Activated CD4-positive, alpha-beta T cell treated with anti-CD3 and anti-CD28 coated beads, Interleukin-10, Interleukin-2, amounts not matched to agents 100 ng/mL and 50 ng/mL, durations not matched to agents 16 hours and 8 hours (primary cell): ENCODE data around the gene BAIAP2L1.
"Not testable (repeated sequence)": the region's sequence is repeated elsewhere in the genome, so short reads cannot be mapped to it uniquely, and the experiment has no call there.

Source experiments
- DNase-seq: peaks from one replicate; pipeline ENCODE4 v3.0.0-alpha.2; 2020

Gene BAIAP2L1

GRCh38 chr7:98398567-98399372 lies 2.1 kb downstream of the BAIAP2L1 start:
- no peak for DNase-seq

GRCh38 chr7:98396768-98397167 lies 4.1 kb downstream of the BAIAP2L1 start:
- no peak for DNase-seq

- no peak for DNase-seq
Observed at GRCh38 chr7:98395951-98396350, 4.9 kb downstream of the BAIAP2L1 start.

- no peak for DNase-seq
Observed at GRCh38 chr7:98395481-98395880, 5.4 kb downstream of the BAIAP2L1 start.

GRCh38 chr7:98394377-98394836 lies 6.5 kb downstream of the BAIAP2L1 start:
- no peak for DNase-seq

- no peak for DNase-seq
Observed at GRCh38 chr7:98387544-98388226, 13.2 kb downstream of the BAIAP2L1 start.

DNA sequence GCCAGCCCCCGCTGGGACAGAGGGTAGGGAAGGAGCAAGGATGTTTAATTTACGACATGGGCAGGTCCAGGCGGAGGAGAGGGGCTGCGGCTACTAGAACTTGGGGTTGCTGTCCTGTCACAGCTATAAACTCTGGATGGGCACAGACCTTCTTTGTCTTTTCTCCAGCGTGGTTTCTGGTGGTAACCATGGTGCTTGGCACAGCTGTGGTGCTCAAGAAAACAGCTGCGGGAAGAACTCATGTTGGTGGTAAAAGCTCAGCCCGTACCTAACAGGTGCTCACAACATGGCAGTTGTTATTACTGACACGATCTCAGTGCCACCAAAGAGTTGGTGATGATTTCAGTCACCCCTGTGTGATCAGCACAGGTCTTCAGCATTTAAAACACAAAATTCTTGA lies 13.8 kb downstream of the BAIAP2L1 start:
- DNase-seq, result no peak

DNA sequence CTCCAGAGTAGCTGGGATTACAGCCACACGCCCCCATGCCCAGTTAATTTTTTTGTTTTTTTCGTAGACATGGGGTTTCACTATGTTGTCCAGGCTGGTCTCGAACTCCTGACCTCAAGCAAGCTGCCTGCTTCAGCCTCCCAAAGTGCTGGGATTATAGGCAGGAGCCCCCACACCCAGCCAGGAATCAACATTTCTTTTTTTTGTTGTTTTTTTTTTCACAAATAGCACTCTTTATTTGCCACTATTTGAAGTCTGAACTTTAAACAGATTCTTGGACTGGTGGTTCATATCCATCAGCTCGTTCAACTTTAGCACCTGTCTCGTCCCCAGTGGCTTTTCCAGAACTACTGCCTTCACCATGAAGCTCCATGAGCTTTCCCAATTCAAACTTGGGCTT lies 15.4 kb downstream of the BAIAP2L1 start:
- DNase-seq, result not testable (repeated sequence)

DNA sequence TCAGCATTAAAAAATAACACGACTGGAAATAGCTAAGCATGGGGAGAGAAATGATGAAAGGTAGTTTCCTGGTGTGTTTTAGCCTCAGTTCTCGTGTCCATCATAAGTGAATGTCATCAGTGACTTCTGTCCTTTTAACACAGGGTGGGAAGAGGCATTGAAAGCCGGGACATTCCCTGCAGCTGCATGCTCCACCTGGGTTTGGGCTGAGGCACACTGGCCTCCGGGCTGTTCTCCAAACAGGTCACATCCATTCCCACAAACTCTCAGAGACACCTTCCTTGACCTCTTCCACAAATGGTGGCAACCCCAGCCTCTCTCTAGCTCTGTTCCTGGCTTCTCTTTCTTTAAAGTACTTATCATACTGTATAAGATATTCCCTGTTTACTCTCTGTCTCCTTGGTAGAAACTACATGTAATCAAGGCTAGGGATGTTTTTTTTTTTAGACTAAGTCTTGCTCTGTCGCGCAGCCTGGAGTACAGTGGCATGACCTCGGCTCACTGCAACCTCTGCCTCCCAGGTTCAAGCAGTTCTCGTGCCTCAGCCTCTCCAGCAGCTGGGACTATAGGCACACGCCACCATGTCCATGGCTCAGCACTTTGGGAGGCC lies 22.6 kb downstream of the BAIAP2L1 start:
- DNase-seq, result no peak

DNA sequence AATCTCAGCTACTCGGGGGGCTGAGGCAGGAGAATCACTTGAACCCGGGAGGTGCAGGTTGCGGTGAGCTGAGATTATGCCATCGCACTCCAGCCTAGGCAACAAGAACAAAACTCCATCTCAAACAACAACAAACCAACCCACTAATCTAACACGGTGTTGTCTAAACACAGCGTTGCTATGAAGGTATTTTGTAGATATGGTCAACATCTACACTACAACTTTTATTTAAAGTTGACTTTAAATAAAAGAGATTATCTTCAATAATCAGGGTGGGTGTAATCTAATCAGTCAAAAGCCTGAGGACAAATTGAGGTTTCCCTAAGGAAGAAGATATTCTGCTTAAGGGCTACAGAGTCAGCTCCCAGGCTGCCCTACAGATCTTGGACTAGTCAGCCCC lies 24.2 kb downstream of the BAIAP2L1 start:
- no peak for DNase-seq

DNA sequence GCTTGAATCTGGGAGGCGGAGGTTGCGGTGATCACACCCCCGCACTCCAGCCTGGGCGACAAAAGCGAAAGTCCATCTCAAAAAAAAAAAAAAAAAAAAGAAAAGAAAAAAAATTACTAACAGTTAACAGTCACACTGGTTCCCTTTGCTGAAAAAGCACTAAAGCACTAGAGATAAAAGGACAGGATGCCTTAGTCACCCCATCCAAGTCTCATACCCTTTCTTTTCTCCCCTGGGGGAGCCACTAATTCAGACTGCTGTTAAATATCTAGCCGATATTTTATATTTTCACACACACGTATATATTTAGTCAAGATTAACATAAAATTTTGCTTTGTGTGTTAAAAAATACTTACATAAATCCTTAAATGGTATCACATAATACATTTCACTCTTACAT lies 25.2 kb downstream of the BAIAP2L1 start:
- no peak for DNase-seq

GRCh38 chr7:98374285-98374680 lies 26.6 kb downstream of the BAIAP2L1 start:
- DNase-seq, result no peak

GRCh38 chr7:98372993-98373392 lies 27.9 kb downstream of the BAIAP2L1 start:
- no peak for DNase-seq

- DNase-seq, result no peak
Observed at GRCh38 chr7:98369726-98370125, 31.2 kb downstream of the BAIAP2L1 start.

DNA sequence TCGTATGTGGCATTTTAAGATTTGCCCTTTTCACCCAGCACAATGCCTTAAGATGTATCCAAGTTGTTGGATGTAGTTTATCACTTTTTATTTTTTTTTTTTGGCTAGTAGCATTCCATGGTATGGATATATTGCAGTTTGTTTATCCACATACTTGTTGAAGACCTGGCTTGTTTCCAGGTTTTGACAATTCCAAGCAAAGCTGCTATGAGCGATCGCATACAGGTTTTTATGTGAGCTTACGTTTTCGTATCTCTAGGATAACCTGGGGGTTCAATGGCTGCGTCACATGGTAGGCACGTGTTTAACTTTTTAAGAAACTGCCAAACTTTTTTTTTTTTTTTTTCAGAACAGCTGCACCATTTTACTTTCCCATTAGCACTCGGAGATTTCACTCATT lies 32.2 kb downstream of the BAIAP2L1 start:
- no peak for DNase-seq

- DNase-seq, result no peak
Observed at GRCh38 chr7:98366562-98366938, 34.3 kb downstream of the BAIAP2L1 start.

DNA sequence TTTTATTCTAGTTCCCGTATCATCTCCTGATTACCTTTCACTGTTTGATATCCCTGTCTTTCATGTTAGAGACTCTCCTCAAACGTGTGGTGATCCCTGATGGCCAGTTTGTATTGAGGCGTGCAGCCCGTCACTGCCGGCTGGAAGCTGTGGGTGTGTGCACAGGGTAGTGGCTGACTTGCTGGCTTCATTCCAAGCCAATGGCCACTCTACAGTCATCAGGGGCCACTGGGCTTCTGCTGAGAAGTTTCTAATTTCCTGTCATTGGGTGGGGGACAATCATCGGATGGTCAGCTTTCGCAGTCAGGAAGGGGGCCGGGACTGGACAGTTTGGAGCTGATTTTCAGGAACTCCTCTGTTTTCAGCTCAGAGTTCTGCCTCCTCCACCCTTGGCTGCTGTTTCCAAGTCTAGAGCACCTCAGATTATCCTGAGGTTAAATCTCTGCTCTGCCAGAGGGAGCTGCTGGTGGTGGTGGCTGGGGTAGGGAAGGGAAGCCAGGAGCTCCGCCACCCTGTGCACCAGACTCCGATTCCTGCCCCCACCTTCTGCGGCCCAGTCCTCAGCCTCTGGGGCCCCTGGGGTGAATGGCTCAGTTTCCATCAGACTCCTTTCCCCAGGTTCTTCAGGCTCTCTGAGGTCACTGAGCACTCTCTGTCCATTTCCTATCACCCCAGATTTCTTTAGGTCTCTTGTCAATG lies 34.9 kb downstream of the BAIAP2L1 start:
- DNase-seq, result no peak

DNA sequence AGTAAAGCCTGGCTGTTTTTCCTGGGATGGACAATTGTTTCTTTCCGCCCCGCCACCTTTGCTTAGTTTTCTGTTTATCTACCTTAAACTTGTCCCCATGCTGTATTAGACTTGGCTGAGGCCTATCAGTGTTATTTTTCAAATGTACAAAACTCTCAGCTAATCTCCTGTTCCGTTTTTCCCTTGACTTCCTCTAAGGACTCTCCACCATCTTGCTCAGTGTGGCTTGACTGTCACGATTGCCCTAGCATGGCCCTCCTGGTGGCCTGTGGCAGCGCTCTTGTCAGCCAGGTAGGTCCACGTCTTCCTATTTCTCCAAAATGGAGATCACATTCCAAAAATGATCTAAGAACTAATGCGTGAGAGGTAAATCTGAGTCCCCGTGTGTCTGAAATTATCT lies 36.7 kb downstream of the BAIAP2L1 start:
- no peak for DNase-seq

- DNase-seq, result no peak
Observed at GRCh38 chr7:98362517-98362916, 38.4 kb downstream of the BAIAP2L1 start.

DNA sequence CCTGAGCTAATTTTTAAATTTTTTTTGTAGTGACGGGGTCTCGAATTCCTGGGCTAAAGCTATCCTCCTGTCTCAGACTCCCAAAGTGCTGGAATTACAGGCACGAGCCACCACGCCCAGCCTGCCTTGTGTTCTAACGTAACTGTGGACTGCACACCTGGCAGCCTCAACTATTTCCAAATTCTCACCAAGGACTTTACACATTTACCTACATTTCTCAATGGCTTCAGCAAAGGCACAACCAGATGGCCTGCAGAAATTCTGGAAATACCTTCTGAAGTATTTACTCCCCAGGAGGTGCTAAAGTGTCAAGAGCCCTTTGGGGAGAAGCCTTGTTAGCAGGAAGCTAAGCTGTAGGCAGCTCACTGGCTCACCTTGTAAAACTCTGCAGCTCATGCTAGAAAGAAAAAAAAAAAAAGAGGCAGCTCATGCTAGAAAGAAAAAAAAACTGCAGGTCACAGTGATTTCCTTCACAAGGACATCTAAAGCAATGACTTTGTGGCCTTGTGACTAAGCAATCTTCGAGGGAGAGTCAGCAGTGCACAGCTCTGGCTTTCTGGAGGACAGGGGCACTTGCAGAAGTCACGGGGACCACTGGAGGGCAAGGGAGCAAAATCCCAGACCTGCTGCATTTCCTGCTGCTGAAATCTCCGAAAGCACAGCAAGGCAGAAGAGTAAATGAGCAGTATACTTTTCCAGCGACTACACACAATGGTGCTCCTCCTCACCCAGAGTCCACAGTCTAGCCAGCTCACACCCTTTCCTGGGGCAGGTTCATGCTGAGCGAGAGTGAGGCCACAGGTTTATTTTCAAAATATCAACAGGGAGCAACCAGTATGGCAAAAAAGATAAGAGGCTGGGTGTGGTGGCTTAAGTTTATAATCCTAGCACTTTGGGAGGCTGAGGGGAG lies 40.4 kb downstream of the BAIAP2L1 start:
- DNase-seq, result no peak

- DNase-seq, result no peak
Observed at GRCh38 chr7:98359395-98359794, 41.5 kb downstream of the BAIAP2L1 start.

GRCh38 chr7:98358706-98359105 lies 42.2 kb downstream of the BAIAP2L1 start:
- no peak for DNase-seq
